ENCODE data around the gene RABAC1.

The RABAC1 gene

GRCh38 chr19:41987141-41987860 lies 28.2 kb upstream of the RABAC1 start:
- no peak overlapping the region for H3K4me3 ChIP-seq (ENCODE audit: control insufficient read depth, low read depth, low read length)
- TF ChIP-seq, protein P1, sequence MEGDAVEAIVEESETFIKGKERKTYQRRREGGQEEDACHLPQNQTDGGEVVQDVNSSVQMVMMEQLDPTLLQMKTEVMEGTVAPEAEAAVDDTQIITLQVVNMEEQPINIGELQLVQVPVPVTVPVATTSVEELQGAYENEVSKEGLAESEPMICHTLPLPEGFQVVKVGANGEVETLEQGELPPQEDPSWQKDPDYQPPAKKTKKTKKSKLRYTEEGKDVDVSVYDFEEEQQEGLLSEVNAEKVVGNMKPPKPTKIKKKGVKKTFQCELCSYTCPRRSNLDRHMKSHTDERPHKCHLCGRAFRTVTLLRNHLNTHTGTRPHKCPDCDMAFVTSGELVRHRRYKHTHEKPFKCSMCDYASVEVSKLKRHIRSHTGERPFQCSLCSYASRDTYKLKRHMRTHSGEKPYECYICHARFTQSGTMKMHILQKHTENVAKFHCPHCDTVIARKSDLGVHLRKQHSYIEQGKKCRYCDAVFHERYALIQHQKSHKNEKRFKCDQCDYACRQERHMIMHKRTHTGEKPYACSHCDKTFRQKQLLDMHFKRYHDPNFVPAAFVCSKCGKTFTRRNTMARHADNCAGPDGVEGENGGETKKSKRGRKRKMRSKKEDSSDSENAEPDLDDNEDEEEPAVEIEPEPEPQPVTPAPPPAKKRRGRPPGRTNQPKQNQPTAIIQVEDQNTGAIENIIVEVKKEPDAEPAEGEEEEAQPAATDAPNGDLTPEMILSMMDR (conservative IDR thresholded peaks at IDR 0.05; ENCODE audit: control insufficient read depth, insufficient read depth, low read depth, low read length), result no peak
- DNase-seq (ENCODE audit: low read depth), result no peak

DNA sequence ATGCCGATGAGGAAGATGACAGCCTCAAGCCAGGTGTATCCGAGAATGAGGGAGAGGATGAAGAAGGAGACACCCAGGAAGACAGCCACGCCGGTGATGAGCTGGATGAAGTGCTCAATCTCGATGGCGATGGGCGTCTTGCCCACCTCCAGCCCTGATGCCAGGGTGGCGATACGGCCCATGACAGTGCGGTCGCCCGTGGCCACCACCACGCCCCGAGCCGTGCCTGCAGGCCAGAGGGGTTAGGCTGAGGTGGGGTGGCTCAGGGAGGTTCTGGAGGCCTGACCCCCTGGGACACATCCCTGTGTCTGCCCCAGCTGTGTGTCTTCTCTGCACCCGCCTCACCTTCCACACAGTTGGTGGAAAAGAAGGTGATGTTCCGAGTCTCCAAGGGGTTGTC lies 25.8 kb upstream of the RABAC1 start:
- H3K4me3 ChIP-seq (ENCODE audit: control insufficient read depth, low read depth, low read length), result no peak overlapping the region

GRCh38 chr19:41981724-41982123 lies 22.6 kb upstream of the RABAC1 start:
- no peak for DNase-seq (ENCODE audit: low read depth)
- TF ChIP-seq, protein P1 (conservative IDR thresholded peaks at IDR 0.05; ENCODE audit: control insufficient read depth, insufficient read depth, low read depth, low read length), result no peak
- H3K4me3 ChIP-seq (ENCODE audit: control insufficient read depth, low read depth, low read length), result no peak overlapping the region

More for the DNA sequence above, 25.8 kb upstream of the RABAC1 start:
- DNase-seq (ENCODE audit: low read depth), result no peak
- TF ChIP-seq, protein P1 (conservative IDR thresholded peaks at IDR 0.05; ENCODE audit: control insufficient read depth, insufficient read depth, low read depth, low read length), result no peak

GRCh38 chr19:41978470-41978869 lies 19.3 kb upstream of the RABAC1 start:
- H3K4me3 ChIP-seq (ENCODE audit: control insufficient read depth, low read depth, low read length), result no peak overlapping the region
- DNase-seq (ENCODE audit: low read depth), result no peak
- TF ChIP-seq, protein P1 (conservative IDR thresholded peaks at IDR 0.05; ENCODE audit: control insufficient read depth, insufficient read depth, low read depth, low read length), result no peak

DNA sequence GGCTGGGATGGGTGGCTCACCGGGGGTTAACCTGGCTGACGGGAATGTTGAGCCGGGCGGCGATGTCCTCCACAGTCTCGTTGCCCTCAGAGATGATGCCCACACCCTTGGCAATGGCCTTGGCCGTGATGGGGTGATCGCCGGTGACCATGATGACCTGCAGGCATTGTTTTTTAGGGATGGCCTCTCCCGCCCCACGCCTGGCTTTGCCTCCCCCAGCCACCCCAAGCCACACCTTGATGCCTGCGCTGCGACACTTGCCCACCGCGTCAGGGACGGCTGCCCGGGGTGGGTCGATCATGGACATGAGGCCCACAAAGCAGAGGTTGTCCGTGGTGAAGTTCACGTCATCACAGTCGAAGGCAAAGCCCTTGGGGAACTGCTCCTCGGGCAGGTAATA lies 18.8 kb upstream of the RABAC1 start:
- TF ChIP-seq, protein P1 (conservative IDR thresholded peaks at IDR 0.05; ENCODE audit: control insufficient read depth, insufficient read depth, low read depth, low read length), result no peak
- no peak for DNase-seq (ENCODE audit: low read depth)
- no peak overlapping the region for H3K4me3 ChIP-seq (ENCODE audit: control insufficient read depth, low read depth, low read length)

- no peak for DNase-seq (ENCODE audit: low read depth)
- TF ChIP-seq, protein P1 (conservative IDR thresholded peaks at IDR 0.05; ENCODE audit: control insufficient read depth, insufficient read depth, low read depth, low read length), result no peak
- no peak overlapping the region for H3K4me3 ChIP-seq (ENCODE audit: control insufficient read depth, low read depth, low read length)
These were observed 15.5 kb upstream of the RABAC1 start for GRCh38 chr19:41974652-41975051.
